SK-N-SH (cell line): ENCODE data around the gene MAP10. TPM values are rescaled to one million over a fixed set of nuclear protein-coding genes. Genes with fewer than 3 reads are reported as not detected.

Experiments
- CTCF ChIA-PET: fragments of 300-600, 350-600 bp; formaldehyde crosslinking; extraction: SDS; loops from one replicate; lab custom pipeline; 2021; lab: Yijun Ruan, JAX
- POLR2A ChIA-PET: fragments of 350-600 bp; sonication (Branson Sonifier 250); formaldehyde crosslinking; extraction: SDS; loops from one replicate; lab custom pipeline; 2020; ENCODE audit warnings: antibody characterized with exemption, inconsistent platforms; lab: Yijun Ruan, JAX
- DNase-seq: peaks from one replicate; pipeline ENCODE4 v3.0.0; 2012
- H2AFZ ChIP-seq: fragments of 200-600 bp; sonication (generic); 2 replicates; pipeline ENCODE4 v1.8.1; 2016; ENCODE audit warnings: antibody characterized with exemption, mild to moderate bottlenecking, low read depth
- H3F3A ChIP-seq: fragments of 200-600 bp; sonication (generic); replicated peaks from 2 replicates; pipeline ENCODE3; 2016; ENCODE audit warnings: antibody characterized with exemption, mild to moderate bottlenecking; ENCODE audit not compliant: insufficient read depth
- H3K27ac ChIP-seq, 2 experiments: fragments of 200-500 bp in 1 of 2; fragments of 200-600 bp in 1 of 2; sonication (Bioruptor generic) in 1 of 2; sonication (generic), shearing (Covaris generic) in 1 of 2; 2 replicates each; pipeline versions ENCODE4 v1.5.1 to v1.6.1; 2014 to 2016; ENCODE audit warnings: low read depth in 2 of 2, inconsistent platforms in 1 of 2, low read length in 1 of 2, mild to moderate bottlenecking in 1 of 2, mixed read lengths in 1 of 2
- H3K27me3 ChIP-seq: fragments of 200-600 bp; sonication (generic), shearing (Covaris generic); 2 replicates; pipeline ENCODE4 v1.6.1; 2016; ENCODE audit warnings: mixed run types; ENCODE audit not compliant: insufficient read depth
- H3K36me3 ChIP-seq, 2 experiments: fragments of 200-500 bp in 1 of 2; fragments of 200-600 bp in 1 of 2; sonication (Bioruptor generic) in 1 of 2; sonication (generic) in 1 of 2; replicated peaks in 1 of 2; 2 replicates each; pipeline versions ENCODE3 to v1.5.1; 2014 to 2016; ENCODE audit warnings: low read length in 1 of 2, mild to moderate bottlenecking in 1 of 2; ENCODE audit not compliant: insufficient read depth in 2 of 2, control insufficient read depth in 1 of 2
- H3K4me1 ChIP-seq, 2 experiments: fragments of 200-500 bp in 1 of 2; fragments of 200-600 bp in 1 of 2; sonication (Bioruptor generic) in 1 of 2; sonication (generic), shearing (Covaris generic) in 1 of 2; 2 replicates each; pipeline versions ENCODE4 v1.5.1 to v1.6.1; 2014 to 2016; ENCODE audit warnings: low read depth in 1 of 2, low read length in 1 of 2, mixed run types in 1 of 2; ENCODE audit not compliant: insufficient read depth in 2 of 2, control insufficient read depth in 1 of 2
- H3K4me2 ChIP-seq: fragments of 200-600 bp; sonication (generic), shearing (Covaris generic); 2 replicates; pipeline ENCODE4 v1.6.1; 2017; ENCODE audit warnings: mixed run types
- H3K4me3 ChIP-seq, 2 experiments: fragments of 200-500 bp in 1 of 2; fragments of 200-600 bp in 1 of 2; sonication (Bioruptor generic) in 1 of 2; sonication (generic), shearing (Covaris generic) in 1 of 2; 2 replicates each; pipeline versions ENCODE4 v1.5.1 to v1.8.1; 2014 to 2016; ENCODE audit warnings: low read depth in 2 of 2, inconsistent platforms in 1 of 2, low read length in 1 of 2, mild to moderate bottlenecking in 1 of 2, mixed read lengths in 1 of 2, moderate library complexity in 1 of 2
- H3K79me2 ChIP-seq: fragments of 200-600 bp; sonication (generic); 2 replicates; pipeline ENCODE4 v1.8.1; 2017; ENCODE audit warnings: mild to moderate bottlenecking; ENCODE audit not compliant: insufficient read depth
- H3K9ac ChIP-seq: fragments of 200-600 bp; sonication (generic); 2 replicates; pipeline ENCODE4 v1.6.1; 2017; ENCODE audit warnings: mixed run types
- H3K9me2 ChIP-seq: fragments of 200-600 bp; sonication (generic); 2 replicates; pipeline ENCODE4 v1.6.1; 2017; ENCODE audit warnings: mixed run types
- H3K9me3 ChIP-seq: fragments of 200-600 bp; sonication (generic); 2 replicates; pipeline ENCODE4 v1.6.1; 2017; ENCODE audit warnings: mixed run types, mild to moderate bottlenecking, moderate library complexity
- H4K20me1 ChIP-seq: fragments of 200-600 bp; sonication (generic); 2 replicates; pipeline ENCODE4 v1.6.1; 2017; ENCODE audit warnings: mild to moderate bottlenecking, mixed run types; ENCODE audit not compliant: insufficient read depth
- CHD2 ChIP-seq: fragments of 150-350 bp; IDR thresholded peaks from 2 replicates; pipeline ENCODE4 v1.6.1; 2018; ENCODE audit warnings: low read length; ENCODE audit not compliant: partially characterized antibody
- CTCF ChIP-seq: fragments of 200-600 bp; sonication (generic); IDR thresholded peaks from 2 replicates; pipeline ENCODE4 v1.6.1; 2017; ENCODE audit warnings: antibody characterized with exemption, mild to moderate bottlenecking, moderate library complexity
- ELF1 ChIP-seq: IDR thresholded peaks from 2 replicates; pipeline ENCODE4 v1.4.0; 2012
- EP300 ChIP-seq, 2 experiments: IDR thresholded peaks; 2 replicates each; pipeline versions ENCODE4 v1.4.0 to v1.6.1; 2012; ENCODE audit warnings: borderline replicate concordance in 1 of 2, low read depth in 1 of 2, low read length in 1 of 2
- EZH2phosphoT487 ChIP-seq: fragments of 200-600 bp; sonication (generic); IDR thresholded peaks from 2 replicates; pipeline ENCODE4 v1.6.1; 2017; ENCODE audit warnings: low read depth, mixed run types, mild to moderate bottlenecking, antibody characterized with exemption, moderate library complexity, borderline replicate concordance
- FOSL2 ChIP-seq: IDR thresholded peaks from 2 replicates; pipeline ENCODE4 v1.4.0; 2012; ENCODE audit warnings: low read depth, mild to moderate bottlenecking, moderate library complexity, borderline replicate concordance
- FOXJ3 ChIP-seq: sonication (generic); formaldehyde crosslinking; IDR thresholded peaks from 2 replicates; pipeline ENCODE4 v1.5.1; 2020; ENCODE audit warnings: mild to moderate bottlenecking, missing genetic modification reagents
- MXI1 ChIP-seq: IDR thresholded peaks from 2 replicates; pipeline ENCODE4 v1.6.1; 2012; ENCODE audit warnings: mild to moderate bottlenecking, low read depth, low read length, improper control_type of control experiment
- POLR2AphosphoS5 ChIP-seq: IDR thresholded peaks from 2 replicates; pipeline ENCODE4 v1.6.1; 2012; ENCODE audit warnings: low read depth, low read length
- RXRA ChIP-seq: IDR thresholded peaks from 2 replicates; pipeline ENCODE4 v1.4.0; 2012; ENCODE audit warnings: low read depth, mild to moderate bottlenecking, borderline replicate concordance
- SMC3 ChIP-seq: IDR thresholded peaks from 2 replicates; pipeline ENCODE4 v1.6.1; 2012; ENCODE audit warnings: low read depth, low read length, improper control_type of control experiment
- TCF12 ChIP-seq: IDR thresholded peaks from 2 replicates; pipeline ENCODE4 v1.4.0; 2012
- TEAD4 ChIP-seq: IDR thresholded peaks from 2 replicates; pipeline ENCODE4 v1.4.0; 2012; ENCODE audit warnings: mild to moderate bottlenecking, borderline replicate concordance; ENCODE audit not compliant: insufficient read depth
- USF1 ChIP-seq: IDR thresholded peaks from 2 replicates; pipeline ENCODE4 v1.4.0; 2012; ENCODE audit warnings: low read depth, borderline replicate concordance
- USF2 ChIP-seq: fragments of 150-350 bp; IDR thresholded peaks from 2 replicates; pipeline ENCODE4 v1.6.1; 2017; ENCODE audit warnings: antibody characterized with exemption, low read length, low read depth, borderline replicate concordance
- WGBS: methylation state at CpG from one replicate; pipeline ENCODE4 v1.1.6; 2017; ENCODE audit warnings: low lambda C conversion rate; 5-methylcytosine and 5-hydroxymethylcytosine counted together
- polyA plus RNA-seq, 3 experiments: library from polyadenylated mRNA; depleted of rRNA; stranded (reverse); fragments of >200 nt; gene quantifications; 2 replicates each; pipeline ENCODE4 v1.2.3, GENCODE V29; 2012
- TF ChIP-seq, protein P1 (sequence below): fragments of 150-350 bp; IDR thresholded peaks from 2 replicates; pipeline ENCODE4 v1.6.1; 2016; ENCODE audit warnings: mild to moderate bottlenecking, low read depth, low read length
- TF ChIP-seq, protein P2 (sequence below): IDR thresholded peaks from 2 replicates; pipeline ENCODE4 v1.4.0; 2012; ENCODE audit warnings: low read depth
- TF ChIP-seq, protein P3 (sequence below): IDR thresholded peaks from 2 replicates; pipeline ENCODE4; 2012

The MAP10 gene
- polyA plus RNA-seq, 1 of the 3 experiments (the other 2 are of a cell fraction), result 0.43 TPM

DNA sequence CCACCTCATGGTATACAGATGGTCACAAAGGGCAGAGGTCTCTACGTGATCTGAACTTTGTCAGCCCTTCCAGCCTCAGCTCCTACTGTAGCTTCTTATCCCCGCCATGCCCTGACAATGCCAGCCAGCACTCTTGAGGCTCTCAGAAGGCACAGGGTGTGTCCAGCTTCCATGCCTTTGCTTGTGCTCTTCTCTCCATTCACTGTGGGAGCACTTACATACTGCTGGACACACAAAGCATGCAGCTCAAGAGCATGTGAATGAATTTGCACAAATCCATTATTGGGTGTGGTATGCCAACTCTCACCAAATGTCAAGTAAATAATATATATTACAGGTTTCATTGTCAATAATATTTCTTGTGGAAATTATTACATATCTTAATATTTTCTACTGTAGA lies 36.4 kb upstream of the MAP10 start:
- ChIA-PET POLR2A (no interaction called here), CTCF (interaction anchor here (0.8 kb wide), 1 partner anchor 9 kb away, joined by 3 read pairs; no protein-coding TSS in a partner anchor)
- H2AFZ ChIP-seq, result no peak overlapping the region

More for the DNA sequence above, 36.4 kb upstream of the MAP10 start:
- no peak for DNase-seq
- H3F3A ChIP-seq, result no peaks in the 10 kb centered on the region
- H3K9me2 ChIP-seq, result no peaks in the 10 kb centered on the region
- H3K4me3 ChIP-seq, result no peak overlapping the region
- H3K79me2 ChIP-seq, result no peaks in the 10 kb centered on the region
- no peaks in the 10 kb centered on the region for H3K36me3 ChIP-seq
- H3K27me3 ChIP-seq, result no peaks in the 10 kb centered on the region
- WGBS, result 50% methylated on average over 2 of the region's 2 CpGs
- H3K4me2 ChIP-seq, result no peak overlapping the region
- H3K4me1 ChIP-seq, result no peaks in the 10 kb centered on the region
- no peaks in the 10 kb centered on the region for H3K9me3 ChIP-seq
- no peak overlapping the region for H3K9ac ChIP-seq
- no peaks in the 10 kb centered on the region for H4K20me1 ChIP-seq
- no peak for TF ChIP-seq USF1
- TF ChIP-seq POLR2AphosphoS5, result no peak
- no peak for TF ChIP-seq TEAD4
- no peak for TF ChIP-seq SMC3
- TF ChIP-seq ELF1, result no peak
- no peak for TF ChIP-seq MXI1
- TF ChIP-seq EZH2phosphoT487, result no peak
- no peak for TF ChIP-seq EP300 (IDR thresholded peaks at IDR 0.05; ENCODE audit: borderline replicate concordance in 1 of 2, low read depth in 1 of 2, low read length in 1 of 2)
- TF ChIP-seq, protein P1, sequence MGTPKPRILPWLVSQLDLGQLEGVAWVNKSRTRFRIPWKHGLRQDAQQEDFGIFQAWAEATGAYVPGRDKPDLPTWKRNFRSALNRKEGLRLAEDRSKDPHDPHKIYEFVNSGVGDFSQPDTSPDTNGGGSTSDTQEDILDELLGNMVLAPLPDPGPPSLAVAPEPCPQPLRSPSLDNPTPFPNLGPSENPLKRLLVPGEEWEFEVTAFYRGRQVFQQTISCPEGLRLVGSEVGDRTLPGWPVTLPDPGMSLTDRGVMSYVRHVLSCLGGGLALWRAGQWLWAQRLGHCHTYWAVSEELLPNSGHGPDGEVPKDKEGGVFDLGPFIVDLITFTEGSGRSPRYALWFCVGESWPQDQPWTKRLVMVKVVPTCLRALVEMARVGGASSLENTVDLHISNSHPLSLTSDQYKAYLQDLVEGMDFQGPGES, result no peak
- no peak for TF ChIP-seq CTCF
- TF ChIP-seq FOSL2, result no peak
- TF ChIP-seq TCF12, result no peak
- TF ChIP-seq, protein P2, sequence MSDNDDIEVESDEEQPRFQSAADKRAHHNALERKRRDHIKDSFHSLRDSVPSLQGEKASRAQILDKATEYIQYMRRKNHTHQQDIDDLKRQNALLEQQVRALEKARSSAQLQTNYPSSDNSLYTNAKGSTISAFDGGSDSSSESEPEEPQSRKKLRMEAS, result no peak
- no peak for TF ChIP-seq USF2
- TF ChIP-seq CHD2, result no peak
- no peak for TF ChIP-seq FOXJ3 (CRISPR knock-in tag)
- no peak for TF ChIP-seq RXRA
- TF ChIP-seq, protein P3, sequence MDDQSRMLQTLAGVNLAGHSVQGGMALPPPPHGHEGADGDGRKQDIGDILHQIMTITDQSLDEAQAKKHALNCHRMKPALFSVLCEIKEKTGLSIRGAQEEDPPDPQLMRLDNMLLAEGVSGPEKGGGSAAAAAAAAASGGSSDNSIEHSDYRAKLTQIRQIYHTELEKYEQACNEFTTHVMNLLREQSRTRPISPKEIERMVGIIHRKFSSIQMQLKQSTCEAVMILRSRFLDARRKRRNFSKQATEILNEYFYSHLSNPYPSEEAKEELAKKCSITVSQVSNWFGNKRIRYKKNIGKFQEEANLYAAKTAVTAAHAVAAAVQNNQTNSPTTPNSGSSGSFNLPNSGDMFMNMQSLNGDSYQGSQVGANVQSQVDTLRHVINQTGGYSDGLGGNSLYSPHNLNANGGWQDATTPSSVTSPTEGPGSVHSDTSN, result no peak
- TF ChIP-seq, all 33 proteins: peak for 0
- no peak overlapping the region for H3K27ac ChIP-seq
